Islet precursor cell (in vitro differentiated cells): ENCODE measurements around the gene FSTL4.

Experiments
- DNase-seq: peaks from one replicate; pipeline ENCODE4 v3.0.0-alpha.2; 2018

The FSTL4 gene

GRCh38 chr5:133511653-133512235 is 100.6 kb downstream of the FSTL4 start:
- DNase-seq: no peak

- peak; percentile 49 for DNase-seq
These were observed 101.6 kb downstream of the FSTL4 start for GRCh38 chr5:133510634-133511262.

- peak; percentile 14 for DNase-seq
These were observed 102.6 kb downstream of the FSTL4 start for GRCh38 chr5:133509742-133510079.

GRCh38 chr5:133508845-133509741 is 103.2 kb downstream of the FSTL4 start:
- DNase-seq: peak; percentile 36

- DNase-seq: peak; percentile 8
These were observed 104.0 kb downstream of the FSTL4 start for GRCh38 chr5:133508331-133508730.

GRCh38 chr5:133506181-133506580 is 106.2 kb downstream of the FSTL4 start:
- no peak for DNase-seq

GRCh38 chr5:133503511-133503910 is 108.8 kb downstream of the FSTL4 start:
- DNase-seq: peak; percentile 20

GRCh38 chr5:133499895-133500294 is 112.4 kb downstream of the FSTL4 start:
- peak; percentile 13 for DNase-seq

GRCh38 chr5:133497608-133498348 is 114.6 kb downstream of the FSTL4 start:
- peak; percentile 23 for DNase-seq

- peak; percentile 29 for DNase-seq
These were observed 115.7 kb downstream of the FSTL4 start for GRCh38 chr5:133496631-133497030.

- DNase-seq: peak; percentile 37
These were observed 117.5 kb downstream of the FSTL4 start for GRCh38 chr5:133494923-133495246.

- peak; percentile 18 for DNase-seq
These were observed 118.0 kb downstream of the FSTL4 start for GRCh38 chr5:133494232-133494922.

- peak; percentile 56 for DNase-seq
These were observed 122.7 kb downstream of the FSTL4 start for GRCh38 chr5:133489632-133490031.

GRCh38 chr5:133487093-133487492 is 125.2 kb downstream of the FSTL4 start:
- peak; percentile 33 for DNase-seq

- DNase-seq: peak; percentile 49
These were observed 126.9 kb downstream of the FSTL4 start for GRCh38 chr5:133485468-133485867.

- DNase-seq: peak; percentile 38
These were observed 128.8 kb downstream of the FSTL4 start for GRCh38 chr5:133483406-133484090.

- DNase-seq: no peak
These were observed 130.3 kb downstream of the FSTL4 start for GRCh38 chr5:133482028-133482427.

- DNase-seq: peak; percentile 37
These were observed 131.5 kb downstream of the FSTL4 start for GRCh38 chr5:133480866-133481265.

GRCh38 chr5:133480366-133480765 is 132.0 kb downstream of the FSTL4 start:
- peak; percentile 52 for DNase-seq

- DNase-seq: peak; percentile 12
These were observed 133.9 kb downstream of the FSTL4 start for GRCh38 chr5:133478199-133478985.

- peak; percentile 69 for DNase-seq
These were observed 136.4 kb downstream of the FSTL4 start for GRCh38 chr5:133475986-133476385.
